ENCODE measurements around the gene MYBL2.

Gene MYBL2

DNA sequence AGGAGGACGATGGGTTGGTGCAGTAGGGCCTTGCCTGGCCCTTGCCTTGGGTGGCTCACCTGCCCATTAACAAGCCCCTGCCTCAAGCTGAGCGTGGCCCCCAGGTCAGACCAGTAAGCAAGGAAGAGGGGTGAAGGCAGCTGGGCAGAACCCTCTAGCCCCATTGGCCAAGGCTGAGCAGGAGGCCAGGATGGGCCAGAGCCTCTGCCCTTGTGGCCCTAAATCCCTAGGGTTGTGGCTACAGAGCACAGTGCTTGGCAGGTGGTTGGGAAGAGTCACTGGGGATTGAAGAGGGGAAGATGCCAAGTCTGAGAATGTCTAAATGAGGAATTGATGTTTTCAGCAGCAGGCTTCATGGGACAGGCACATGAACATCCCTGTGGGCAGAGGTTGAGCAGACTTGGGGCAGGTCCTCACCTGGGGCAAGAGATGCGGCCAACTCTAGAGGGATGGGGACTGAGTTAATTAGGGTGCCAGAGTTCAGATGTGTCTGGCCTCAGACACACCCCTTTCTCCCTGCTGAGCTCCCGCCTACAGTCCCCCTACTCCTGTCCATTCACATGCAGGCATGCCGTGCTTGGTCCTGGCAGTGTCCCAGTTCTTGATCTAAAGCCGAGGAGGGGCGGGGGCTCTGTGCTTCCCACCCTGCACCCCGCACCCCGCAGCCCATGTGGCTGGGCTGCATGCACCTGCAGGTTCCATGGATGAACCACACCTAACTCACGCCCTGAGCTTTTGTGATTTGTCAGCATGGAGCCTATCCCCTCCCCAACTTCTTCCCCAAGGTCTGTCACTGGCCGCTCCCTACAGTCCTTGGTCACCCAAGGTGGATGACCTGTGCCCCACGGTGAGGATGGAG lies 50.1 kb downstream of the MYBL2 start:
- TF ChIP-seq, protein P1, sequence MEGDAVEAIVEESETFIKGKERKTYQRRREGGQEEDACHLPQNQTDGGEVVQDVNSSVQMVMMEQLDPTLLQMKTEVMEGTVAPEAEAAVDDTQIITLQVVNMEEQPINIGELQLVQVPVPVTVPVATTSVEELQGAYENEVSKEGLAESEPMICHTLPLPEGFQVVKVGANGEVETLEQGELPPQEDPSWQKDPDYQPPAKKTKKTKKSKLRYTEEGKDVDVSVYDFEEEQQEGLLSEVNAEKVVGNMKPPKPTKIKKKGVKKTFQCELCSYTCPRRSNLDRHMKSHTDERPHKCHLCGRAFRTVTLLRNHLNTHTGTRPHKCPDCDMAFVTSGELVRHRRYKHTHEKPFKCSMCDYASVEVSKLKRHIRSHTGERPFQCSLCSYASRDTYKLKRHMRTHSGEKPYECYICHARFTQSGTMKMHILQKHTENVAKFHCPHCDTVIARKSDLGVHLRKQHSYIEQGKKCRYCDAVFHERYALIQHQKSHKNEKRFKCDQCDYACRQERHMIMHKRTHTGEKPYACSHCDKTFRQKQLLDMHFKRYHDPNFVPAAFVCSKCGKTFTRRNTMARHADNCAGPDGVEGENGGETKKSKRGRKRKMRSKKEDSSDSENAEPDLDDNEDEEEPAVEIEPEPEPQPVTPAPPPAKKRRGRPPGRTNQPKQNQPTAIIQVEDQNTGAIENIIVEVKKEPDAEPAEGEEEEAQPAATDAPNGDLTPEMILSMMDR (IDR thresholded peaks at IDR 0.05): no peak
- TF ChIP-seq ZFX (IDR thresholded peaks at IDR 0.05; ENCODE audit: borderline replicate concordance): no peak
- no peak overlapping the region for H3K27ac ChIP-seq

DNA sequence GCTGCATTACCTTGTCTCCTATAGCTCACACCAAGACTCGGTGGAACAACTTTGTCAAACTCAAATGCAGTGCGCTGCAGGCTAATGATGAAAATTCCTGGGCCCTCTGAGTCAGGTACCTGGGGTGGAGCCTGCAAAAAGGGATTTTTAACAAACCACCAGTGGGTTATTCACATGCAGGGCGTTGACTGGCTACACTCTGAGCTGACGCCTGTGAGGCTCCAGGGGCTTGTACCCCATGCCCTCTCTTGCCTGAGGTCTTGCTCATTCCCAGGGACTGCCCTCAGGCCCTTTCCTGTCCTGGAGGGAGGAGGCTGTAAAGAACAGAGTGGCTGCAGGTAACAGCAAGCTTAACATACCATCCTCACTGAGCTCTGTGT lies 50.7 kb downstream of the MYBL2 start:
- H3K27ac ChIP-seq: no peak overlapping the region
- TF ChIP-seq, protein P1 (IDR thresholded peaks at IDR 0.05): no peak
- TF ChIP-seq ZFX (IDR thresholded peaks at IDR 0.05; ENCODE audit: borderline replicate concordance): no peak

DNA sequence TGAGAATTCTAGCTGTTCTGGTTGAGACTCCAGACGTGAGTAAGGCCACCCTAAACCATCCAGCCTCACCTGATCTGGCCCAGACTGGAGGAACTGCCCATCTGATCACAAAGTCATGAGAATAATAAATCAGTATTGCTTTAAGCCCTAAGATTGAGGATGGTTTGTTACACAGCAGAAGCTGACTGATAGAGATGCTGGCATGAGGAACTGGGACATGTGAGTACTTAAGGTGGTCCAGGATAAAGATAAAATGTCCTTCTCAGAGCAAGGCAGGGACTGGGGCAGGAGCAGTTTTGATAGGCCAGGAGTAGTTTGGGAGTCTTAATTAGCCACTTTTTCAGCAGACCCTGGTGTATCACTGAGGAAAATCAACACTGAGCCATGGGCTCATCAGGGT lies 53.1 kb downstream of the MYBL2 start:
- no peak overlapping the region for H3K27ac ChIP-seq
- no peak for TF ChIP-seq ZFX (IDR thresholded peaks at IDR 0.05; ENCODE audit: borderline replicate concordance)
- TF ChIP-seq, protein P1 (IDR thresholded peaks at IDR 0.05): no peak

DNA sequence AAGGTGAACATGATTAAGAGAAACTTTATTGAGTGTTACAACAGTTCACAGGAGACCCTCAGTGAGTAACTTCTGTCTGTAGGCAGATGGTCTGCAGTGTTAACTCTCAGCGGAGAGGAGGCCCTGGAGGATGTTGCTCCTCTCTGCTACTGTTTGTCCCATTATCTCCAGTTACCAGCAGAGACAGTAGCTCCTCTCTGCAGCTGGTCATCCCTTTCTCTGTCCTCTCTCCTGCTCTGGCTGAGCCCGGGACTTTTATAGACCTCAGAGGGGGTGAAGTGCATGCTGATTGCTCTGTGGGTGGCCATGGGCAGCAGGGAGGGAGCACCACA lies 54.1 kb downstream of the MYBL2 start:
- no peak for TF ChIP-seq ZFX (IDR thresholded peaks at IDR 0.05; ENCODE audit: borderline replicate concordance)
- TF ChIP-seq, protein P1 (IDR thresholded peaks at IDR 0.05): no peak
- no peak overlapping the region for H3K27ac ChIP-seq

DNA sequence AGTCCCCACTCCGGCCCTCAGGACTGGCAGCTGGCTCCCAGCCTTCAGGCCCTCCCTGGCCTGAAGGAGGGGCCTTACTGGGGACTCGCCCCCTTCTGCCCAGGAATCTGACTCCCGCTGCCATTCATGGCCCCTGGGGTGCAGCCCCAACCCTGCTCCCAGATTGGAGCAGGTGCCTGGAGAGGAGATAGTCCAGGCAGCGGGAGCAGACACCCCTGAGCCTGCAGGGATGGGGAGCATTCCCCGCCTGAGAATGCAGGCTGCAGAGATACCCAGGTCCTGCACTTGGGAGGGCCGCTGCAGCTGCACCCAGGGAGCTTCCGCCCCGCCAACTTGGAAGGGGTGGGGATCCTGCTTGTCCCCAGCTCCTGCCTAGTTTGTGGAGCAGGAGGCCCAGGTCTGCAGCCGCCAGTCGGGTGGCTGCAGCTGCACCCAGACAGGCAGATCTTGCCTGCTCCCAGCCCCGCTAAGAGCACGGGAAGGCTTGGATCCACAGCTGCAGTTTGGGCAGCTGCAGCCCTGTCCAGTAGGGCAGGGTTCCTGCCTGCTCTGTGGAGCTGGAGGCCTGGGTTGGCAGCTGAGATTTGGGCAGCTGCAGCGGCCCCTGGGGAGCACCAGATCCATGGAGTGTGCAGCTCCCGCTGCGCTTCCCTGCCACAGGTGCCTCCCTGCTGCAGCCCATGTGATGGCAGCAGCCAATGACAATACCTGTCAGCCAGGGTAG lies 54.7 kb downstream of the MYBL2 start:
- no peak for TF ChIP-seq ZFX (IDR thresholded peaks at IDR 0.05; ENCODE audit: borderline replicate concordance)
- TF ChIP-seq, protein P1 (IDR thresholded peaks at IDR 0.05): no peak
- H3K27ac ChIP-seq: no peak overlapping the region

DNA sequence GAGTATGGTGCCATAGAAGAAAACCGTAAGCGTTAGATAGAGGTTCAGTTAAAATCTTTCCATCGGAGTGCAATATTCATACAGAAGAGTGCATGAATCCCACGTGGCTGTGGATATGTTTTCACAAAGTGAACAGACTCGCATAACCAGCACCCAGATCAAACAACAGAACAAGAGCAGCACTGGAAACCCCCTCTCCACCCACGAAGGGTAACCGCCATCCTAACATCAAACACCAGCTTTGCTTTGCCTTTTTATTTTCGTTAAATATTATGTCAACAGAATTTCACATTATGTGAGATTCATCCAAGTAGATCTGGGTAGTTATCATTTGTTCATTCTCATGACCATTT lies 55.2 kb downstream of the MYBL2 start:
- TF ChIP-seq, protein P1 (IDR thresholded peaks at IDR 0.05): no peak
- TF ChIP-seq ZFX (IDR thresholded peaks at IDR 0.05; ENCODE audit: borderline replicate concordance): no peak
- H3K27ac ChIP-seq: no peak overlapping the region

DNA sequence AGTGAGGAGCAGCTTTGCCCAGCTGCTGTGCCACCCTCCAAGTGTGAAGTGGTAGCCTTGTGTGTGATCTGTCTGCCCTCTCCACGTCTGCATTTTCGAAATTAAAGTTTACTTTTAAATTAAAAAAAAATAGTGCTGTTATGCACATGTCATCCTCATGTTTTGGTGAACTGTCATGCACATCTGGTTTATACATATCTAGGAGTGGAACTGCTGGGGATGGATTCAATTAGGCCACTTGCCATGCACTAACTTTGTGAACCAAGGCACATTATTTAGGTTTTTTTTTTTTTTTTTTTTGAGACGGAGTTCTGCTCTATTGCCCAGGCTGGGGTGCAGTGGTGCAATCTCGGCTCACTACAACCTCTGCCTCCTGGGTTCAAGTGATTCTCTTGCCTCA lies 56.3 kb downstream of the MYBL2 start:
- TF ChIP-seq, protein P1 (IDR thresholded peaks at IDR 0.05): no peak
- no peak for TF ChIP-seq ZFX (IDR thresholded peaks at IDR 0.05; ENCODE audit: borderline replicate concordance)
- no peak overlapping the region for H3K27ac ChIP-seq

All from 22Rv1 (cell line).